Testis (tissue), 3 donors: ENCODE results near the gene UNG. TPM values are rescaled to one million over a fixed set of nuclear protein-coding genes. Genes with fewer than 3 reads are reported as not detected.

ENCODE experiments used
- DNase-seq: peaks from one replicate; pipeline ENCODE4 v3.0.0-alpha.2; 2019
- H3K27ac ChIP-seq, 2 donors: fragments of 200-600 bp; sonication (generic); one replicate each; pipeline ENCODE4 v1.5.1; 2019
- H3K27me3 ChIP-seq: fragments of 200-600 bp; sonication (generic); one replicate; pipeline ENCODE4 v1.5.1; 2019
- H3K36me3 ChIP-seq: fragments of 200-600 bp; sonication (generic); one replicate; pipeline ENCODE4 v1.5.1; 2017; ENCODE audit warnings: low read depth; ENCODE audit errors: missing control alignments
- H3K4me1 ChIP-seq: fragments of 200-600 bp; sonication (generic); one replicate; pipeline ENCODE4 v1.5.1; 2019
- H3K4me3 ChIP-seq, 2 donors: fragments of 200-600 bp; sonication (generic); one replicate each; pipeline ENCODE4 v1.5.1; 2017 to 2019
- H3K9me3 ChIP-seq: fragments of 200-600 bp; sonication (generic); one replicate; pipeline ENCODE4 v1.5.1; 2017
- POLR2A ChIP-seq: fragments of 450-650 bp; IDR thresholded peaks from one replicate; pipeline ENCODE4 v1.6.1; 2017; ENCODE audit warnings: antibody characterized with exemption, mild to moderate bottlenecking, moderate library complexity
- WGBS, 2 donors: methylation state at CpG; one replicate each; pipeline ENCODE4 v1.1.5; 2018; 5-methylcytosine and 5-hydroxymethylcytosine counted together
- intact Hi-C: fragments of 100-400 bp; cut with DNase I; formaldehyde crosslinking; loops from one replicate; pipeline ENCODE4 v1.15.1; 2023; ENCODE audit warnings: low total_unique reads
- polyA plus RNA-seq: library from polyadenylated mRNA; stranded (reverse); fragments of 350-450 nt; fragmentation: Illumina TruSeq; extraction: RNeasy Lipid Tissue Mini Kit (QIAGEN cat#74804); gene quantifications from one replicate; pipeline ENCODE4 v1.2.3, GENCODE V29; 2014; ENCODE audit warnings: low read depth, low replicate concordance; ENCODE audit not compliant: insufficient read depth
- total RNA-seq, 2 donors: library from RNA; depleted of rRNA; stranded (reverse); fragments of >200 nt; gene quantifications; one replicate each; pipeline ENCODE4 v1.2.3, GENCODE V29; 2016
- TF ChIP-seq, protein P1 (sequence below), 3 experiments: fragments of 450-650 bp in 2 of 3; fragments of 200-600 bp in 1 of 3; sonication (generic) in 1 of 3; IDR thresholded peaks; one replicate each; pipeline ENCODE4 v1.5.1; 2016 to 2019; ENCODE audit warnings: antibody characterized with exemption in 3 of 3, mild to moderate bottlenecking in 2 of 3, moderate library complexity in 1 of 3

The UNG gene
- total and polyA plus RNA-seq, 3 donors from 2014 or later = 55.3 to 81.5 (median 80.2) TPM

DNA sequence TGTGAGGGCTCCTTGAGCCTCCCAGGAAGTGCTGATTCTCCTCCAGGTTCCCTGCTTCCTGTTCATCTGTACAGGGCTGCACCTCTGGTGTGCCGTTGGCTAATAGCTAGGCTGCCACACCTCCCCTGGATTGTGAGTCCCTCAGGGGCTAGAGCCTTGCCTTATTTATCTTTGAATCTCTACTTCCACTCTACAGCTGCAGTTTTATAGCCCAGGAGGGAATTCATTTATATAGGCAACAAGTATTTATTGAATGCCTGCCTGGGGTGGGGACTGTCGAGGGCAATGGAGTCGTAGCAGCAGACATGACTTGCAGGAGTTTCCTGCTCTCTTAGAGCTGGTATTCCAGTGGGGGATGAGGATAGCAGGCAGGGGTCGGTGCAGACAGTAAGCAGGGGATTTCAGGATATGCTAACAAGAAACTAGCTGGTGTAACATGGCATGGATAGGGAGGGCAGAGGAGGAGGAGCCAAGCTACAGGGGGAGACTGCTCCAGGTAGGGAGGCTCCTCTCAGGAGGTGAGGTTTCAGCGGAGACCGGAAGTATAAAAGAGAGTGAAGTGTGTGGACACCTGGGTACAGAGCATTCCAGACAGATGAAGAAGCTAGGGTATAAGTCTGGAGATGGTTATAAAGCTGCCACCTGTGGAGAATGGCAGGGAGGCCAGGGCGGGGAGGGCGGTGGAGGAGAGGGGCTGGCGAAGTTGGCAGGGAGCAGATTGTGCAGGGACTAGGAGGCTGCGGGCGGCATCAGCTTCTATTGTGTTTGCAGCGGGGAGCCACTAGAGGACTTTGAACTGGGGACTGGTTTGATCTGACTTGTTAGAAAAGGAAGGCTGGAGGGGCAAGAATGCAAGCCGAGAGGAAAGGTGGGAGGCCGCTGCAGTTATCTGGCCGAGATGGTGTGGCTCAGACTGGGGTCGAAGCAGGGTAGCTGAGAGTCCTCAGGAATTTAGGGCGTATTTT is 27.8 kb upstream of the UNG start:
- TF ChIP-seq, protein P1, sequence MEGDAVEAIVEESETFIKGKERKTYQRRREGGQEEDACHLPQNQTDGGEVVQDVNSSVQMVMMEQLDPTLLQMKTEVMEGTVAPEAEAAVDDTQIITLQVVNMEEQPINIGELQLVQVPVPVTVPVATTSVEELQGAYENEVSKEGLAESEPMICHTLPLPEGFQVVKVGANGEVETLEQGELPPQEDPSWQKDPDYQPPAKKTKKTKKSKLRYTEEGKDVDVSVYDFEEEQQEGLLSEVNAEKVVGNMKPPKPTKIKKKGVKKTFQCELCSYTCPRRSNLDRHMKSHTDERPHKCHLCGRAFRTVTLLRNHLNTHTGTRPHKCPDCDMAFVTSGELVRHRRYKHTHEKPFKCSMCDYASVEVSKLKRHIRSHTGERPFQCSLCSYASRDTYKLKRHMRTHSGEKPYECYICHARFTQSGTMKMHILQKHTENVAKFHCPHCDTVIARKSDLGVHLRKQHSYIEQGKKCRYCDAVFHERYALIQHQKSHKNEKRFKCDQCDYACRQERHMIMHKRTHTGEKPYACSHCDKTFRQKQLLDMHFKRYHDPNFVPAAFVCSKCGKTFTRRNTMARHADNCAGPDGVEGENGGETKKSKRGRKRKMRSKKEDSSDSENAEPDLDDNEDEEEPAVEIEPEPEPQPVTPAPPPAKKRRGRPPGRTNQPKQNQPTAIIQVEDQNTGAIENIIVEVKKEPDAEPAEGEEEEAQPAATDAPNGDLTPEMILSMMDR (IDR thresholded peaks at IDR 0.05) = no peak
- no peak for TF ChIP-seq POLR2A
- H3K4me1 ChIP-seq = no peaks in the 10 kb centered on the region
- no peaks in the 10 kb centered on the region for H3K27me3 ChIP-seq
- WGBS, 2 donors = 85 to 87% methylated on average over 17 of the region's 17 CpGs
- no peaks in the 10 kb centered on the region for H3K36me3 ChIP-seq
- H3K9me3 ChIP-seq = no peaks in the 10 kb centered on the region
- H3K27ac ChIP-seq = no peak overlapping the region
- intact Hi-C loops = no loop called here
- DNase-seq = no peak
- no peak overlapping the region for H3K4me3 ChIP-seq

DNA sequence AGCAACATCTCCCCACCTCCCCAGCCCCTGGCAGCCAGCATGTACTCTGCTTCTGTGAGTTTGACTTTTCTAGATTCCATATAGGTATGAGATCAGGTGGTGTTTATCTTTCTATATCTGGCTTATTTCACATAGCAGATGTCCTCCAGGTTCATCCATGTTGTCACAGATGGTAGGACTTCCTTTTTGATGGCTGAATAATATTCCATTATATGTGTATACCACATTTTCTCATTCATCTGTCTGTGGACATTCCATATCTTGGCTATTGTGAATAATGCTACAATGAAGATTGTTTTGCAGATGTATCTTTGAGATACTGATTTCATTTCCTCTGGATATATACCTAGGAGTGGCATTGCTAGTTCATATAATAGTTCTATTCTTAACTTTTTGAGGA is 22.5 kb upstream of the UNG start:
- intact Hi-C loops = no loop called here
- TF ChIP-seq, protein P1 (IDR thresholded peaks at IDR 0.05) = no peak
- TF ChIP-seq POLR2A = no peak
- no peaks in the 10 kb centered on the region for H3K9me3 ChIP-seq
- no peaks in the 10 kb centered on the region for H3K27me3 ChIP-seq
- H3K36me3 ChIP-seq = no peaks in the 10 kb centered on the region
- no peaks in the 10 kb centered on the region for H3K4me1 ChIP-seq
- DNase-seq = no peak
- H3K4me3 ChIP-seq = no peak overlapping the region
- no peak overlapping the region for H3K27ac ChIP-seq

DNA sequence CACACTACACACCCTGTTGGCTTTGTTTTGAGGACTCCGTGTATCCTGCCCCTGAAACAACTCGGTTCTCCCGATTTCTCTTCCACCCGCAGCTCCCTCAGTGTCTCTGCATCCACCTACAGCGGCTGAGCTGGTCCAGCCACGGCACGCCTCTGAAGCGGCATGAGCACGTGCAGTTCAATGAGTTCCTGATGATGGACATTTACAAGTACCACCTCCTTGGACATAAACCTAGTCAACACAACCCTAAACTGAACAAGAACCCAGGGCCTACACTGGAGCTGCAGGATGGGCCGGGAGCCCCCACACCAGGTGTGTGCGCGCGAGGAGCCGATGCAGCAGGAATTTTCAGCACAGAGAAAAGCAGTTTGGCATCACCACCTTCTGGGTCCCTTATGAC is 14.6 kb upstream of the UNG start:
- H3K36me3 ChIP-seq = no peaks in the 10 kb centered on the region
- no peaks in the 10 kb centered on the region for H3K4me1 ChIP-seq
- no peak for TF ChIP-seq POLR2A
- TF ChIP-seq, protein P1 (IDR thresholded peaks at IDR 0.05) = no peak
- intact Hi-C loops = no loop called here
- 94% methylated on average over 14 of the region's 14 CpGs for WGBS, 2 donors
- H3K27me3 ChIP-seq = no peaks in the 10 kb centered on the region
- no peak for DNase-seq
- H3K9me3 ChIP-seq = no peaks in the 10 kb centered on the region
- H3K27ac ChIP-seq = no peak overlapping the region
- H3K4me3 ChIP-seq = no peak overlapping the region

DNA sequence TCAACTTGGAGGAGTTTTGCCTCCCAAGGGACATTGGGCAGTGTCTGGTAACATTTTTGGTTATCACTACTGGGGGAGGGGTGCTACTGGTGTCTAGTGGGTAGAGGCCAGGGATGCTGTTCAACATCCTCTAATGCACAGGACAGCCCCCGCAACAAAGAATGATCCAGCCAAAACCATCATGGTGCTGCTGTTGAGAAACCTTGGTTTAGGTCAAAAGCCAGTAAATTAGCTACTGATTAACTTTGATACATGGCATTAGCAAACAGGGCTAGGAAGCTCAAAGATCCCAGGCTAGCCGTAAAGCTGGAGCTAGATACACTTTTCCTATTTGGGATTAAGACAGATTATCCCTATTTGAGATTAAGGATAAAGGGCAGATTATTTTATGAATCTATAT is 13.0 kb upstream of the UNG start:
- H3K4me1 ChIP-seq = no peaks in the 10 kb centered on the region
- no peaks in the 10 kb centered on the region for H3K27me3 ChIP-seq
- H3K36me3 ChIP-seq = no peaks in the 10 kb centered on the region
- intact Hi-C loops = no loop called here
- no peak overlapping the region for H3K4me3 ChIP-seq
- no peak overlapping the region for H3K27ac ChIP-seq
- TF ChIP-seq POLR2A = no peak
- TF ChIP-seq, protein P1 (IDR thresholded peaks at IDR 0.05) = no peak
- H3K9me3 ChIP-seq = no peaks in the 10 kb centered on the region
- no peak for DNase-seq
- 93 to 100% methylated on average over 2 of the region's 2 CpGs for WGBS, 2 donors

DNA sequence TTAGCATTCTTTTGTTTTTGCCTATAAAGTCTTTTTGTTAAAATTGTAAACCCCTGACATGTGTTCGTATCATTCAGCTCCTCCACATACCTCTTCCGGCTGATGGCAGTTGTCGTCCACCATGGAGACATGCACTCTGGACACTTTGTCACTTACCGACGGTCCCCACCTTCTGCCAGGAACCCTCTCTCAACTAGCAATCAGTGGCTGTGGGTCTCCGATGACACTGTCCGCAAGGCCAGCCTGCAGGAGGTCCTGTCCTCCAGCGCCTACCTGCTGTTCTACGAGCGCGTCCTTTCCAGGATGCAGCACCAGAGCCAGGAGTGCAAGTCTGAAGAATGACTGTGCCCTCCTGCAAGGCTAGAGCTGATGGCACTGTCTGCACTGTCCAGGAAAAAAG is 11.8 kb upstream of the UNG start:
- WGBS, 2 donors = 91 to 93% methylated on average over 9 to 11 of the region's 11 CpGs

More for the DNA sequence above, 11.8 kb upstream of the UNG start:
- Histone ChIP-seq H3K27me3 (no peaks in the 10 kb centered on the region), H3K4me3 (no peak overlapping the region), H3K4me1 (no peaks in the 10 kb centered on the region), H3K27ac (no peak overlapping the region), H3K9me3 (no peaks in the 10 kb centered on the region), H3K36me3 (no peaks in the 10 kb centered on the region)
- TF ChIP-seq, protein P1 (IDR thresholded peaks at IDR 0.05) = no peak
- TF ChIP-seq POLR2A = no peak
- DNase-seq = no peak
- intact Hi-C loops = no loop called here
